Stimulated activated memory B cell treated with anti-CD40 and anti-IgM and Interleukin-4, amounts not matched to agents 10 μg/mL and 1 μg/mL and 100 μg/mL, for 72 hours (primary cell): Measurements from ENCODE around the gene SMAD9.

ENCODE experiments used
- ATAC-seq: fragments of 150-1000 bp; cut with Tn5 transposase; 2 replicates; pipeline ENCODE4 v1.10.0; 2021
- H3K27ac Mint-ChIP-seq: one replicate; pipeline ENCODE4 v1.8.0; 2022; ENCODE audit warnings: mild to moderate bottlenecking, mixed read lengths
- H3K27me3 Mint-ChIP-seq: one replicate; pipeline ENCODE4 v1.8.0; 2022; ENCODE audit warnings: mixed read lengths
- H3K36me3 Mint-ChIP-seq: one replicate; pipeline ENCODE4 v1.8.0; 2022; ENCODE audit warnings: mixed read lengths
- H3K4me1 Mint-ChIP-seq: one replicate; pipeline ENCODE4 v1.8.0; 2022; ENCODE audit warnings: mixed read lengths
- H3K4me3 Mint-ChIP-seq: one replicate; pipeline ENCODE4 v1.8.0; 2022; ENCODE audit warnings: mild to moderate bottlenecking, moderate library complexity, mixed read lengths
- H3K9me3 Mint-ChIP-seq: one replicate; pipeline ENCODE4 v1.8.0; 2022; ENCODE audit warnings: mixed read lengths

Gene SMAD9

GRCh38 chr13:36919833-36920615, at the start of gene SMAD9:
SMAD9 (minus strand) TSS chr13:36920238; CDS start chr13:36879689, 40,549 bp downstream.
- H3K4me3 Mint-ChIP-seq: peak within 1 kb of the TSS; percentile 56
- H3K4me1 Mint-ChIP-seq: peaks cover 8% of the 10 kb centered on the region
- H3K27me3 Mint-ChIP-seq: peaks cover 61% of the 10 kb centered on the region
- H3K36me3 Mint-ChIP-seq: no peaks in the 10 kb centered on the region
- H3K27ac Mint-ChIP-seq: no peak within 1 kb of the TSS
- no peaks in the 10 kb centered on the region for H3K9me3 Mint-ChIP-seq
- peak; percentile 55 for ATAC-seq

DNA sequence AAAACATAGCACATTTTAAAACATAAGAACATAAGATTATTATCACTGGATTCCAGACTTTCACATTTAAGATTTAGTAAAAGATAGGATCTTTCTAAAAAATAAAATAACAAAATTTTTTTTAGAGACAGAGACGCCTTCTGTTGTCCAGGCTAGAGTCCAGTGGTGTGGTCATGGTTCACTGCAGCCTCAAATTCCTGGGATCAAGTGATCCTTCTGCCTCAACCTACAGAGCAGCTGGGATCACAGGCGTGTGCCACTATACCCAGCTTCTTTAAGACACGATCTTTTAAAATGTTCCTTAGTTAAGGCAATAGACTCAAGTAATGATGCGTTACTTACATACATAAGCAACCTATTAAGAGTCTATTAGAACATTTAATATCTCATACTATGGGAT, 46.4 kb upstream of the SMAD9 start:
- Mint-ChIP-seq H3K4me1 (no peaks in the 10 kb centered on the region), H3K36me3 (peaks cover 40% of the 10 kb centered on the region), H3K4me3 (no peak overlapping the region)

GRCh38 chr13:36965767-36966166, 45.7 kb upstream of the SMAD9 start:
- H3K27ac Mint-ChIP-seq: no peak overlapping the region

More for the DNA sequence above, 46.4 kb upstream of the SMAD9 start:
- H3K27me3 Mint-ChIP-seq: no peaks in the 10 kb centered on the region
- no peak overlapping the region for H3K27ac Mint-ChIP-seq
- H3K9me3 Mint-ChIP-seq: no peaks in the 10 kb centered on the region
- no peak for ATAC-seq

DNA sequence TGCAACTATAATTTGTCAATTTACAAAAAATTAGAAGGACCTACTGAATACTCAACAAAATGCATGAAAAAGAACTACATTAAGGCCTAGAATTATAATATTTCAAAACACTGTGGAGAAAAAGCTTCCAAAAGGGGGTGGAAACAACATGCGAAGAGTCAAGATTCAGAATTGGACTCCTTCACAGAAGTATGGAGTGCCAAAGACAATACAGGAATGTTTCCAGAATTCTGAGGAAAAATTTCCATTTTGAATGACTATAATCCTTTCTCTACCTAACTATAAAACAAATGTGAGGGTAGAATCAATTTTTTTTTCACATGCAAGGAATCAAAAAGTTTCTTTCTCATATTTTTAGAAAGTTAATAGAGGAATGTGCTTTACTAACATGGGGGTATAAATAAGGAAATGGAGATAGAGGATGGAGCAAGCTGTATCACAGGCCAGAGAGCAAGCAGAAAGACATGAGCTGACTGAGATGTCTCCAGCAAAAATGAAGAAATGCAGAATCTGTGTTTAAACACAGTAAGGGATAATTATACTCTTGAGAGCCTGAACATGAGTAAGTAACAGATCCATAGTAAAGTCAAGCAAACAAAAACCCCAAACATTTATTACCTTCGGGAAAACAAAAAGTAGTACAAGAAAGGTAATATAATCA, 39.5 kb upstream of the SMAD9 start:
- Mint-ChIP-seq H3K4me3 (no peak overlapping the region), H3K4me1 (peaks cover 11% of the 10 kb centered on the region), H3K9me3 (no peaks in the 10 kb centered on the region), H3K27me3 (no peaks in the 10 kb centered on the region), H3K27ac (no peak overlapping the region), H3K36me3 (peaks cover 55% of the 10 kb centered on the region)
- ATAC-seq: no peak

More at GRCh38 chr13:36965767-36966166, 45.7 kb upstream of the SMAD9 start:
- H3K9me3 Mint-ChIP-seq: no peaks in the 10 kb centered on the region
- H3K36me3 Mint-ChIP-seq: peaks cover 38% of the 10 kb centered on the region
- no peaks in the 10 kb centered on the region for H3K27me3 Mint-ChIP-seq
- ATAC-seq: no peak
- H3K4me1 Mint-ChIP-seq: no peaks in the 10 kb centered on the region
- H3K4me3 Mint-ChIP-seq: no peak overlapping the region

- no peak overlapping the region for H3K27ac Mint-ChIP-seq
- no peak for ATAC-seq
- H3K27me3 Mint-ChIP-seq: no peaks in the 10 kb centered on the region
- H3K36me3 Mint-ChIP-seq: peaks cover 64% of the 10 kb centered on the region
- H3K9me3 Mint-ChIP-seq: no peaks in the 10 kb centered on the region
- H3K4me3 Mint-ChIP-seq: no peak overlapping the region
- H3K4me1 Mint-ChIP-seq: peaks cover 13% of the 10 kb centered on the region
These were observed 34.5 kb upstream of the SMAD9 start for GRCh38 chr13:36954542-36954941.

DNA sequence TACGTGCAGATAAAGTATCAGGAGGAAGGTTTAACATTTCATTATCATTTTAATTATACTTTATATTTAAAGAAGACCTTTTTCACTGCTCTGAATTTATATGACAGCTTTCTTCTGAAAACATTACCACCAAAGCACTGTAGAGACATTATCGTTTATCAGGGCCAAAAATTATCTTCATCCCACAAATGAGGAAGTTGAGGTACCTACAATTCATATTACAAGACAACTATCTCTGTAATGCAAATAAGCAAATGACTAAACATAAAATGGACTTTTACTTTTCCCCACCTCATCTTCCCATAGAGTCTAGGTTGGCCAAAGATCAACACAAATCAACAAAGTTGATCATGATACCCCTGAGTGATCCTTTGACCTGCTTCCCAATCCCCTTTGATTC, 30.9 kb upstream of the SMAD9 start:
- no peaks in the 10 kb centered on the region for H3K9me3 Mint-ChIP-seq
- no peak for ATAC-seq
- peaks cover 52% of the 10 kb centered on the region for H3K36me3 Mint-ChIP-seq

DNA sequence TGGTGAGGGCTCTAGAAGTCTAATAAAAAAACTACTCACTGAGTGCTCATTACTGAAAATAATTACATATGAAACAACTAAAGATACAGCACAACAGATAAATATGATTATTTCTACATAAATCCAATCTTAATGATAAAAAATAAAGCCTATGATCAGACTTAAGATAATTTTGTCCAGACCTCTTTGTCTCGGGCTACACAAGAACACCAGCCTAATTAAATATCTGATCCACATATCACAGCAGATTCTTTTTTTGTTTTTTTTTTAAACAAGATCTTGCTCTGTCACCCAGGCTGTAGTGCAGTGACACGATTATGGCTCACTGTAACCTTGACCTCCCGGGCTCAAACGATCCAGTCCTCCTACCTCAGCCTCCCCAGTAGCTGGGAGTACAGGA, 30.3 kb upstream of the SMAD9 start:
- no peak for ATAC-seq
- peaks cover 52% of the 10 kb centered on the region for H3K36me3 Mint-ChIP-seq
- no peak overlapping the region for H3K27ac Mint-ChIP-seq
- H3K4me1 Mint-ChIP-seq: peaks cover 10% of the 10 kb centered on the region
- no peaks in the 10 kb centered on the region for H3K9me3 Mint-ChIP-seq
- no peak overlapping the region for H3K4me3 Mint-ChIP-seq
- H3K27me3 Mint-ChIP-seq: no peaks in the 10 kb centered on the region

More for the DNA sequence above, 30.9 kb upstream of the SMAD9 start:
- Mint-ChIP-seq H3K27me3 (no peaks in the 10 kb centered on the region), H3K4me1 (peaks cover 13% of the 10 kb centered on the region), H3K27ac (no peak overlapping the region), H3K4me3 (no peak overlapping the region)

DNA sequence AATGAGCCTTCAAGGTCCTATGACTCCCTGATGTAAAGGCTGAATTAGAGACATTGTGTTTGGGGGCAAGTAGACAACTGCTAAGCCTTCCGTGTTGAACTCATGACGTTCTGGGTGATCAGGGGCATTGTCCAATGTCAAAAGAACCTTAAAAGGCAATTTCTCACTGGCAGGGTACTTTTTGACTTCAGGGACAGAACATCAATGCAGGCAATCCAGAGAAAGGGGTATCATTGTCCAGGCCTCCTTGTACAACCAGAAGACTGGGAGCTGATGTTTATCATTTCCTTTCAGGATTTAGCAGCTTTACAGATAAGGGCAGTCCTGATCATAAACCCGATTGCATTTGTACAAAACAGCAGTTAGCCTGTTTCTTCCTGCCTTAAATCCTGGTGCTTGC, 25.0 kb upstream of the SMAD9 start:
- Mint-ChIP-seq H3K27me3 (peaks cover 9% of the 10 kb centered on the region), H3K9me3 (peaks cover 3% of the 10 kb centered on the region), H3K4me3 (no peak overlapping the region), H3K27ac (no peak overlapping the region), H3K4me1 (no peaks in the 10 kb centered on the region), H3K36me3 (peaks cover 22% of the 10 kb centered on the region)
- no peak for ATAC-seq

DNA sequence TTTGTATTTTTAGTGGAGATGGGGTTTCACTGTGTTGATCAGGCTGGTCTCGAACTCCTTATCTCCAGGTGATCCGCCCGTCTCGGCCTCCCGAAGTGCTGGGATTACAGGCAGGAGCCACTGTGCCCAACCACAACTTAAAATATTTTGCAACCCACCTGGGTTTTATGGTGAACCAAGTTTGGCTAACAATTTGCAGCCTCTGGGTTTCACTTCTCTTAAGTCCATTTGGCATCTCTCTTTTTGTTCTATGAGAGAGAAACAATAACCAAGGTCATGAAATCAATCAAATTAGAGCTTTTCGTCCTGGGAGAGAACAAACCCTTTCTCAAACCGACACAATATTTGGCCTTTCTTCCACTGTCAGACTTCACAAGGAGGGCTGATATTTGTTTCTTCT, 5.6 kb upstream of the SMAD9 start:
- no peaks in the 10 kb centered on the region for H3K4me1 Mint-ChIP-seq
- ATAC-seq: no peak
- peaks cover 39% of the 10 kb centered on the region for H3K27me3 Mint-ChIP-seq
- H3K4me3 Mint-ChIP-seq: no peak overlapping the region
- peaks cover 3% of the 10 kb centered on the region for H3K9me3 Mint-ChIP-seq
- no peak overlapping the region for H3K27ac Mint-ChIP-seq
- no peaks in the 10 kb centered on the region for H3K36me3 Mint-ChIP-seq

DNA sequence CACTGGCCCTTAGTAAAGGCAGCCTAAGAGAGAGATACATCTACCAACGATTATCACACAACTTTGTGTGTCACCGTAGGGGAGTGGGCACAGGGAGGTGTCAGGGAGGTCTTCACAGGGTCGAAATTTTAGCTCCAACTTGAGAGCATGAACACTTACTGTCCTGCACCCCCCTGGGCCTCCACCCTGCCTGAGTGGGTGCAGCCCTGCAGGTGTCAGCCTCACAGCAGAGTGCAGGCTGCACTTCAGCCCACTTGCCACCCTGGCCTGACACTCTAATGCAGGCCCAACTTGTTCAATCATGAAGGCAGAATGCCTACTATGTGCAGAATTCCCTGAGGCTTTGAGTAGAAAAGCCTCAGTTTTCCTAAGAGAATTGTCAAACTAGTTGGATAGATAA, 4.0 kb upstream of the SMAD9 start:
- no peaks in the 10 kb centered on the region for H3K36me3 Mint-ChIP-seq
- H3K27ac Mint-ChIP-seq: no peak overlapping the region
- peaks cover 44% of the 10 kb centered on the region for H3K27me3 Mint-ChIP-seq
- H3K4me1 Mint-ChIP-seq: peaks cover 4% of the 10 kb centered on the region
- no peak overlapping the region for H3K4me3 Mint-ChIP-seq
- ATAC-seq: peak; percentile 45
- H3K9me3 Mint-ChIP-seq: peaks cover 3% of the 10 kb centered on the region

DNA sequence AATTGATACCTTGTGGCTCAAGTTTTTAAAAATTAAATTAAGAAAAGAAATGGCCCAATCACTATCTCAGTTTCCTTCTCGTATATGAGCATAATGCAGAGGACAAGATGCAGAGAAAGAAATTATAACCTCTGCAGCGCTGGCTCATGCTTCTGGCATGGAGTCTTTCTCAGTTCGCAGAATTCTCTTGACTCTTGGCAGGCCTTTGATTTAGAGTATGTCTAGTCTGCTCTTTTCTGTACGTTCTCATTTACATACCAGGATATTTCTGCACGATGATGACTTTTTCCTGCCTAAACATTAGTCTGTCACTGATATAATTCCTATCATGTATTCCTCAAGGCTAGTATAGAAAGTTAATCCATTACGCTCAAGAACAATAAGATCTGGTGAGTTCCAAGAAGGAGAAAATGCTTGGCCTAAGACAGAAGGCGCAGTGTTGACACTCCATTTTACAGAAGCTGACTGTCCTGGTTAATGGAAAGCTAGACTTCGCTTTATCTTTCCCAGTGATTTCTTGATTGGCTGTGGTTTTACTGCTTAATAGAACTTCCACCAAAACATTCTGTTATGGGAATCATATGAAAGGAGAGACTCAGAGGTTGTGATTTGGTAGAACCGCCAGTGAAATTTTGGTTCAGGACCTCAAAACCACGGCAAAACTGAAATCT, 1.7 kb upstream of the SMAD9 start:
- peaks cover 55% of the 10 kb centered on the region for H3K27me3 Mint-ChIP-seq

DNA sequence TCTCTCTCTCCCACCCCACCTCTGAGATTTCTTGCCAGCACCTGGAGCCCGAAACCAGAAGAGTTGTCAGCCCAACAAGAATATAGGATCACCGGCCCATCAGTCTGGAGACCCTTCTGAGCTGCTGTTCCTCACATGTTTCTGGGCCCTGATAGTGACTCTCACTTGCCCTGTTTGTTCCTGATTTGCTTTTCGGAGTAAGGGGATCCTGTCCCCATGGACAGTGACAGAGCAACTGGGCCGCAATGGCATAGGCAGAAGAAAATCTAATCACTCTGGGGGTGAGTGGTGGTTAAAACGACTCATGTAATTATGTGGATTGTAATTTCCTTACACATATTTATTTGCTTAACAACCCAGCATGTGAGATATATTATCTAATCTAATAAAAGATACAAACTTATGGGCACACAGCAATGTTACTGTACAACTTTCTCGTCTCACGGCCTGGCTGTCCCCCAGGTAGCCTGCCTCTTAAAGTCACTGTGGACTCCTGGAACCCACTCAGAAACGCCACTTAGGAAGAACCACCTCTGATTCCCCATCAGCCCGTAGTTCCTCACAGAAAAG, 663 bp upstream of the SMAD9 start:
- Mint-ChIP-seq H3K4me1 (peaks cover 8% of the 10 kb centered on the region), H3K36me3 (no peaks in the 10 kb centered on the region), H3K27me3 (peaks cover 61% of the 10 kb centered on the region), H3K4me3 (peak overlapping the region; percentile 56), H3K27ac (no peak overlapping the region), H3K9me3 (no peaks in the 10 kb centered on the region)
- ATAC-seq: no peak

More for the DNA sequence above, 1.7 kb upstream of the SMAD9 start:
- Mint-ChIP-seq H3K4me3 (no peak overlapping the region), H3K4me1 (peaks cover 8% of the 10 kb centered on the region), H3K9me3 (no peaks in the 10 kb centered on the region), H3K36me3 (no peaks in the 10 kb centered on the region), H3K27ac (no peak overlapping the region)
- no peak for ATAC-seq

DNA sequence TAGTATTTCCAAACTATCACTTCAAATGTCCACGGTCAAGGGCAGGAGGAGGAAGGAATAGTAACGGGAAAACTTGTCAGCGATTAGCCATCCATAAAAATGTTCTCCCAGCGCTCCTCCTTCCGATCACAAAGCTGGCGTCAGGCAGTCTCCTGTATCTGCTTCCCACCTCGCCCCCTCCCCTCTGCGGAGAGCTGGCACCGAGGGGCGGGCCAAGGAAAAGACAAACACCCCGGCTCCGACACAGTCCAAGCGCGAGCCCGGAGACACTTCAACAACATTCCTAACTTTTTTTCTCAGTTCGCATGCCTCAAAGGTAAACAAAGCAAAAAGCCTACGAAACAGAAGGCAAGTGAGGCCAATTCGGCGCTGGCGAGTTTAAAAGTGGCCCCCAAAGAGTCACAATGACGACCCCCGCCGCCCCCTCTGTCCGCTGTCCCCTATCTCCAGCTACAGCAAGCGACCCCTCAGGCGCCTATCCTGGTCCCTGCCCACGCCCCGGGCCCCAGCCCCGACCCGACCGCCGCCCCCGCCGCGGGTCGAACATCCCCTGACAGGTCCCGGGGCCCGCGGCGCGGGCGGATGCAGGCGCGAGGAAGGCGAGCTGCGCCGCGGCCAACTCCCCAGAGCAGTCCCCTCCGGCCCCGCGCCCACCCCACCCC, 736 bp downstream of the SMAD9 start:
- ATAC-seq: no peak
- peak overlapping the region; percentile 51 for H3K4me3 Mint-ChIP-seq
- H3K27ac Mint-ChIP-seq: no peak overlapping the region
- peaks cover 61% of the 10 kb centered on the region for H3K27me3 Mint-ChIP-seq
- H3K9me3 Mint-ChIP-seq: no peaks in the 10 kb centered on the region
- H3K36me3 Mint-ChIP-seq: no peaks in the 10 kb centered on the region
- peaks cover 8% of the 10 kb centered on the region for H3K4me1 Mint-ChIP-seq

DNA sequence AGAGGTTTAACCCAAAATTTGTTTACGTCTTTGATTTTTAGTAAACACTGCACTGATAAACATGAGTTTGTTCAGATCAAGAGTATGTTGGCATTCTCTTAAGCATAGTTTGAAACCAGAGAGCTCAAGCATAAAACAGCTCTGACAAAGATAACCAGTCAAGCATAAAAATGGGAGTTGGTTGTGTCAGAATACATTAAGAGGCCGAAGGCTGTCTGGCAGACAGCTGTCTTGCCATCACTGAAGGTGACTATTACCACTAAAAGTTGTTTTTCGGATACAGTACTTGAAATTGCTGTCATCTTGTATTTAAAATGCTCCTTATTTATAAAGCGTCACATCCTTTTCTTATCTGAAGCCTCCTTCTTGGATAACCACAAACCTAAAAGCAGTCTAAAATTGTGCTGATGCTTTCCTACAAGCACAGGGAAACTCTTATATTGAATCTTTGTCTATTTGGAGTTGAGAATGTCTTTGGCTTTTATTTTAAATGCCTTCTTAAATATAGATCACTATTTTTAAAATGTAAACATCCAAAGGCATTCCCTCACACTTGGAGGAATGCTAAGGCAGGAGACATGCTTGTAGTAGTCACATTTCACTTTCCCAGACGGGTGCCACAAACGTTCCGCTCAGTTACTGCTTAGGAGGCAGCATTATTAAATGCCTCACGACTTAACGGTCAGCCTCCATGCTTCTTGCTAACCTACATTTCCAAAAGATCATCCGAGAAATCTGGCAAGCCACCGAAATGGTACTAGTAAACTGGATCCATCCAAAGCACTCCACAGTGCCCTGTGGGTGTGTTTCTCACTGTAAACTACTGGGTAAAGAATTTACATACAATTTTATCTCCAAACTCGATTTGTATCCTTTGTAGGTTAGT, 1.5 kb downstream of the SMAD9 start:
- H3K9me3 Mint-ChIP-seq: no peaks in the 10 kb centered on the region
- no peaks in the 10 kb centered on the region for H3K36me3 Mint-ChIP-seq
- peaks cover 8% of the 10 kb centered on the region for H3K4me1 Mint-ChIP-seq
- no peak for ATAC-seq
- peak overlapping the region; percentile 9 for H3K4me3 Mint-ChIP-seq
- peaks cover 65% of the 10 kb centered on the region for H3K27me3 Mint-ChIP-seq
- no peak overlapping the region for H3K27ac Mint-ChIP-seq
